ENCODE measurements around the gene XPO4. TPM values are rescaled to one million over a fixed set of nuclear protein-coding genes. Genes with fewer than 3 reads are reported as not detected.

Gene XPO4
- total RNA-seq, 1 donor from 2014 or later: 32.0 TPM

- Histone ChIP-seq H3K27me3 (ENCODE audit: low read depth) (no peaks in the 10 kb centered on the region), H3K4me3 (no peak overlapping the region), H3K9me3 (replicated peaks) (no peaks in the 10 kb centered on the region), H3K27ac (replicated peaks) (no peak overlapping the region), H3K4me1 (peaks cover under 1% of the 10 kb centered on the region), H3K36me3 (peaks cover 28% of the 10 kb centered on the region)
- intact Hi-C loops (cut with micrococcal nuclease): no loop called here
- no peak for DNase-seq
- TF ChIP-seq CTCF (IDR thresholded peaks at IDR 0.05; ENCODE audit: borderline replicate concordance): no peak
Measured at GRCh38 chr13:20779405-20779804, 123.1 kb downstream of the XPO4 start.

- no peak overlapping the region for H3K27ac ChIP-seq (replicated peaks)
- TF ChIP-seq CTCF (IDR thresholded peaks at IDR 0.05; ENCODE audit: borderline replicate concordance): no peak
- peaks cover 9% of the 10 kb centered on the region for H3K4me1 ChIP-seq
- no peak for DNase-seq
- no peaks in the 10 kb centered on the region for H3K9me3 ChIP-seq (replicated peaks)
- peaks cover 19% of the 10 kb centered on the region for H3K36me3 ChIP-seq
- no peak overlapping the region for H3K4me3 ChIP-seq
- H3K27me3 ChIP-seq (ENCODE audit: low read depth): no peaks in the 10 kb centered on the region
- intact Hi-C loops (cut with micrococcal nuclease): no loop called here
Measured at GRCh38 chr13:20778311-20778710, 124.2 kb downstream of the XPO4 start.

- Histone ChIP-seq H3K9me3 (replicated peaks) (no peaks in the 10 kb centered on the region), H3K27me3 (ENCODE audit: low read depth) (no peaks in the 10 kb centered on the region), H3K4me1 (peaks cover 21% of the 10 kb centered on the region), H3K36me3 (peaks cover 6% of the 10 kb centered on the region), H3K27ac (replicated peaks) (no peak overlapping the region), H3K4me3 (no peak overlapping the region)
- intact Hi-C loops (cut with micrococcal nuclease): no loop called here
- TF ChIP-seq CTCF (IDR thresholded peaks at IDR 0.05; ENCODE audit: borderline replicate concordance): no peak
- DNase-seq: no peak
Measured at GRCh38 chr13:20776751-20777150, 125.8 kb downstream of the XPO4 start.

GRCh38 chr13:20775961-20776360, 126.6 kb downstream of the XPO4 start:
- no peak for DNase-seq
- H3K27ac ChIP-seq (replicated peaks): no peak overlapping the region
- H3K4me1 ChIP-seq: peaks cover 21% of the 10 kb centered on the region
- H3K36me3 ChIP-seq: peaks cover 5% of the 10 kb centered on the region
- no peaks in the 10 kb centered on the region for H3K9me3 ChIP-seq (replicated peaks)
- no peaks in the 10 kb centered on the region for H3K27me3 ChIP-seq (ENCODE audit: low read depth)
- intact Hi-C loops (cut with micrococcal nuclease): no loop called here
- H3K4me3 ChIP-seq: no peak overlapping the region
- TF ChIP-seq CTCF (IDR thresholded peaks at IDR 0.05; ENCODE audit: borderline replicate concordance): no peak

- Histone ChIP-seq H3K4me1 (peaks cover 21% of the 10 kb centered on the region), H3K27me3 (ENCODE audit: low read depth) (no peaks in the 10 kb centered on the region), H3K9me3 (replicated peaks) (peaks cover 6% of the 10 kb centered on the region), H3K4me3 (no peak overlapping the region), H3K27ac (replicated peaks) (no peak overlapping the region), H3K36me3 (peaks cover 17% of the 10 kb centered on the region)
- DNase-seq: no peak
- intact Hi-C loops (cut with micrococcal nuclease): no loop called here
- TF ChIP-seq CTCF (IDR thresholded peaks at IDR 0.05; ENCODE audit: borderline replicate concordance): no peak
Measured at GRCh38 chr13:20774746-20775145, 127.8 kb downstream of the XPO4 start.

All from left ventricle myocardium inferior (tissue), 1 donor.